SK-N-DZ (cell line): ENCODE data around the gene PABPN1L.
"Not testable (repeated sequence)": the region's sequence is repeated elsewhere in the genome, so short reads cannot be mapped to it uniquely, and the experiment has no call there.

Source experiments
- DNase-seq: peaks from one replicate; pipeline ENCODE4 v3.0.0-alpha.2; 2015; ENCODE audit warnings: low spot score

Gene PABPN1L

DNA sequence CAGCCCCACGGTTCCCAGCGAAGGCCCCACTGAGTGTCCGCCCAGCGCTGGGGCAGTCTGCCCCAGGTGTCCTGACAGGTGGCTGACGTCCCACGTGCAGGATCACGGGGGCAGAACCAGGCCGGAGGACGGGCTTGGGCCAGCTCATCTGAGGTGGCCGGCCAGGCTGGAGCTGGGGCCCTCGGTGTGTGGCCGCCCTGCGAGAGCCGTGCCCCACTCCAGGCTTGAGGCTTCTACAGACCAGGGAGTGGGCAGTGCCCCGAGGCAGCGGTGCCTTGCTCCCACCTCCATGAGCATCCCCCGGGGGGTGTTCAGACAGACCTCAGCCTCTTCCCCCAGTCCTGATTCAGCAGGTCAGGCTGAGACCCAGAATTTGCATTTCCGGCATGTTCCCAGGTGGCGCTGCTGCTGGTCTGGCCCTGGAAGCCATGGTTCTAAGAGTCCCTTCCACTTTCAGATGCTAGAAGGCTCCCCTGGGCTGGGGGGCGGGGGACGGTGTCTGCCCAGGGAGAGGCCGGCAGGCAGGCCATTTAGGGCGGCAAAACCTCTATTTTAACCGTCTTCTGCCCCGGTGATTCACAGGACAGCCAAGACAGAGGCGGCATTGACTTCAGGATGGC is 35.4 kb upstream of the PABPN1L start:
- DNase-seq, result no peak

GRCh38 chr16:88900662-88901052 is 34.2 kb upstream of the PABPN1L start:
- DNase-seq, result no peak

- DNase-seq, result no peak
These were observed 33.6 kb upstream of the PABPN1L start for GRCh38 chr16:88899901-88900661.

DNA sequence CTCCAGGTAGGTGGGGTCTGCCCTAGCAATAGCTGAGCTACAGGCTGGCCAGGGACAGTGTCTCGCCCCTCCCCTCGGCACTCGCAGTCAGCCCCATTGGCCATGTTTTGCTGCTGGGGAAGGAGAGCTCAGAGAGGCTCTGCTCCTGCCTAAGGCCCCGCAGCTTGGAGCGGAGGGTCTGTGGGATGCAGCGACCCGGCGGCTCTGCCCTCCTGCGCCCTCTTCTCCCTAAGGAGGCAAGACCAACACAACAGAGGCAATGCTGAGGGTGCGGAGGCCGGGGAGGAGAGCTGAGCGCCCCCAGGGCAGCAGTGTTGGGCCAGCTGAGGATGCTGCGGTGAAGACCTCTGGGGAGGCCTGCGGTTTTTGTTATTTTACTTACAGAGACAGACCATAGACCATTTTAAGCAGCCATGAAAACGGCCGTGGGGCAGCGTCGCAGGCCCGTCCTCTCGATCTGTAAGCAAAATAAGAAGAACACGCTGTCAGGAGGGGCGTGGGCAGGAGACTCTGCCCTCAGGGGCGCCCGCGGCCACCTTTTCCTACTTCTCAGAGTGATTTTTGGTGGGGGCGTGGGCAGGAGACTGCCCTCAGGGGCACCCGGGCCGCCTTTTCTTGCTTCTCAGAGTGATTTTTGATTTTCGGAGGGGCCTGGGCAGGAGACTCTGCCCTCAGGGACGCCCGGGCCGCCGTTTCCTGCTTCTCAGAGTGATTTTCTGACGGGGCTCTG is 31.4 kb upstream of the PABPN1L start:
- DNase-seq, result no peak

DNA sequence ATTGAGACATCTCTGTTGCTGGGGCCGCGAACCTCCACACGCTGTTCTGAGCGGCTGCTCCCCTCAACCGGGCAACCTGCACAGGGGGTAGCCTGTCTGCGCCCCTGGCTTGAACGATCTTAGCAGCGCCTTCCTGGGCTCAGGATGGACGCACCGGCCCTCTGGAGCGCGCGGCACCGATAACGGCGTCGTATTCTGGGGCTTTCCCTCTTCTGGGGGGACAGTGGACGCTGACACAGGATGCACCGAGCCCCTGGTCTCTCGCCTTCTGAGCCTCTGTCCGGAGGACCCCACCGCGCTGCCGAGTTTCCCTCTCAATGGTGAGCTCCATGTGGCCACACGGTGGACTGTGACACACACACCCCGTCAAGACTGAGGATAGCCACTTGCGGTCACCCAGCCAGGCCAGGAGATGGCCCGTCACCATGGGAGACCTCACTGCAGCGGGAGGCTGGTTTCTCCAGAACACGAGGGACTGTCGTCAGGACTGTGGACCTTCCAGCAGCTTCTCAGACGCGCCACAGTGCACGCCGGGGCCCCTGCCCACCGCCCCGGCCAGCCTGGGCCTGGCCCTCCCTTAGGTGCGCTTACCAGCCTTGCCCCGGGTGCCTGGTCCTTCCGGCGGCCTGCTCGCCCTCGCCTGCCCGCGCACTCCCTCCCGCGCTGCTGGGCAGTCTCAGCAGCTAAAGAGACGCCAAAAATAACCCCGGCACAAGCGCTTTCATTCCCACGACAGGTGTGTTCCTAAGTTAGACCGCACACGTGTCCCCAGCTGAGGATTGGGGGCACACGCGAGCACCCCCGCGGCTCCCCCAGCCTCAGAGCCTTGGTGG is 30.0 kb upstream of the PABPN1L start:
- DNase-seq, result no peak

DNA sequence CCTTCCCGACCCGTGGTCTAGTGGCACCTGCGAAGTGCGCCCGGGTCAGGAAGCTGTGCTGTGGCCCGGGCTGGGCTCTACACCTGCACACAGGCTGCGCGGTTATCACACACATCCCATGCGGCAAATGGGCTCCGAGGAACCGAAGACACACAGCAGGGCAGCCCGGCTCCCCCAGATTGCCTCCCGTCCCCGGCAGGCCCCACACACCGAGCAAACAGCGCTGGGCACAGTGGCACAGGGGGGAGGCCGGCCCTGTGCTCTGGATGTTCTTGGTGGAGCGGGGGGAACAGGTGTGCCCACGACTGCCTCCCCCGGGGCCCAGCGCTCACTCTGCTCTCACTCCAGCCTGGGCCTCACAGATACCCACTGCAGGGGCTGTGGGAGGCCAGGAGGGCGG is 28.9 kb upstream of the PABPN1L start:
- DNase-seq, result no peak

- DNase-seq, result no peak
These were observed 28.3 kb upstream of the PABPN1L start for GRCh38 chr16:88894681-88895300.

GRCh38 chr16:88894266-88894665 is 27.8 kb upstream of the PABPN1L start:
- DNase-seq, result not testable (repeated sequence)

- no peak for DNase-seq
These were observed 26.9 kb upstream of the PABPN1L start for GRCh38 chr16:88893127-88893968.

GRCh38 chr16:88892065-88892464 is 25.6 kb upstream of the PABPN1L start:
- DNase-seq, result no peak

DNA sequence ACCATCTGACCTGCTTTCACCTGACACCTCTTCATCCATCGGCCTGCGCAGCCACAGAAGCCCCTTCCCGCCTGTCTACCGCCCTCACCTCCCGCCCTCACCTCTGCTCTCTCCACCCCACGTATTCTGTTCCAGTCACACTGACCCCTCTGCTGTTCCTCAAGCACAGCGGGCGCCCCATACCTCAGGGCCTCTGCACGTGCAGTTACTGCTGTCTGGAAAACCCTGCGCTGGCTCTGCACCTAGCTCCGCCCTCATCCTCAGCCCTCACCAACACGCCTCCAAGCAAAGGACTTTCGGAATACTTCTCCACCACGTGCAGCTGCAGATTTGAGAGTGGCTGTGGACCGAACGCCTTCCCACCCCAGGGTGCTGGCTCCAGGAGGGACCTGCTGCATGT is 24.6 kb upstream of the PABPN1L start:
- no peak for DNase-seq

GRCh38 chr16:88889702-88890352 is 23.4 kb upstream of the PABPN1L start:
- not testable (repeated sequence) for DNase-seq

GRCh38 chr16:88888461-88889387 is 22.3 kb upstream of the PABPN1L start:
- no peak for DNase-seq

GRCh38 chr16:88888057-88888456 is 21.6 kb upstream of the PABPN1L start:
- no peak for DNase-seq

DNA sequence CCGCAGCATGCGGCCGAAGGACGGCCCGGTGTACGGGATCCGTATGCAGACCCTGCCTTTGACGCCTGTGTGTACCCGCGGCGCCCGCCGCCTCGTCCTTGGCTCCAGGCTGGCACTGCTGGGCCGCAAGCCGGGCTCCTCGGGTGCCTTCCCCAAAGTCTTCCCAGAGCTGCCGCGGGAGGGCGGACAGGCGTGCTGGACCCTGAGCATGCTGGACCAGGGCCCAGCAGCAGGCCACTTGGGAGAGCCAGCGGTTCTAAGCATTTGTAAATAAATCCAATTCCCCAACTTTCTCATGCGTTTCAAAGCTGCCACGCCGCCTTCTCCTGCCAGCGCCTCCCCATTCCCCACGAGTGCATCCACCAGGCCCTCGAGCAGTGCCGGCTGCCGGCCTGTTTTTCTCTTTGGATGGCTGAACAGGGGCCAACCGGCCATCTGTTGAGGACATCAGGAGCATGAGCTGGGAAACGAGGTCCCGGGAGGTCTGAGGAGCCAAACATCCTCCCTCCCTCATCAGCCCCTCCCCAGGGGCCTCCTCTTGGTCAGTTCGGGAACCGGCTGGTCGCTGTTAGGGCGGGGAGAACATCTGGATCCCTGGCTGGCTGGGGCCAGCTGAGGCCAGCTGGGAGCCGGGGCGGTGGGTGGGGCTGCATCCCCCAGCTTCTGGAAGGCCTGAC is 20.5 kb upstream of the PABPN1L start:
- no peak for DNase-seq

DNA sequence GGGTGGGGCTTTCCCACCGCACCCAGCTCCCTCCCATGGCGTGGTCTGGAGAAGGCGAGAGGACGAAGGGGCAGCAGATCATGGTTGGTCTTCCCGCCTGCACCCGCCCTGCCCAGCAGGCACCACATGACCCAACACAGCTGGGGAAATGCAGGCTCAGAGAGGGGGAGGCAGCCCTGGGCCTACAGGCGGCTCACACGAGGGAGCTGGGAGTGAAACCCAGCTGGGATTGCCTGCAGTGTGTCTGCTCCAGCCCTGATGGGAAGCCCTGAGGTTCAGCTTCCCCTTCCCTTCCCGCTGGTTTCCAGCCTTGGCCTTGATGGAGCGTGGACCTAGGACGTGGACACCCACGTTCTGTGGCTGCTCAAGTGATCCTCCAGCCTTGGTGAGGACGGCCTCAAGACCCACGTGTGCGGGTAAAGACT is 20.0 kb upstream of the PABPN1L start:
- DNase-seq, result no peak

- no peak for DNase-seq
These were observed 19.3 kb upstream of the PABPN1L start for GRCh38 chr16:88885693-88886280.
